GM12865 (cell line): ENCODE measurements around the gene NOP10.
"Not testable (repeated sequence)": the region's sequence is repeated elsewhere in the genome, so short reads cannot be mapped to it uniquely, and the experiment has no call there.

Experiments used
- DNase-seq: peaks from one replicate; pipeline ENCODE4 v3.0.0; 2010; ENCODE audit warnings: low read depth
- H3K4me3 ChIP-seq: 2 replicates; pipeline ENCODE4 v1.5.1; 2011; ENCODE audit warnings: mild to moderate bottlenecking, low read depth, low read length, control low read depth
- TF ChIP-seq, protein P1 (sequence below): IDR thresholded peaks from 2 replicates; pipeline ENCODE4 v1.5.1; 2011; ENCODE audit warnings: low read length, control low read depth, low read depth, inconsistent platforms; ENCODE audit not compliant: insufficient read depth; ENCODE audit errors: missing control alignments

NOP10 gene

DNA sequence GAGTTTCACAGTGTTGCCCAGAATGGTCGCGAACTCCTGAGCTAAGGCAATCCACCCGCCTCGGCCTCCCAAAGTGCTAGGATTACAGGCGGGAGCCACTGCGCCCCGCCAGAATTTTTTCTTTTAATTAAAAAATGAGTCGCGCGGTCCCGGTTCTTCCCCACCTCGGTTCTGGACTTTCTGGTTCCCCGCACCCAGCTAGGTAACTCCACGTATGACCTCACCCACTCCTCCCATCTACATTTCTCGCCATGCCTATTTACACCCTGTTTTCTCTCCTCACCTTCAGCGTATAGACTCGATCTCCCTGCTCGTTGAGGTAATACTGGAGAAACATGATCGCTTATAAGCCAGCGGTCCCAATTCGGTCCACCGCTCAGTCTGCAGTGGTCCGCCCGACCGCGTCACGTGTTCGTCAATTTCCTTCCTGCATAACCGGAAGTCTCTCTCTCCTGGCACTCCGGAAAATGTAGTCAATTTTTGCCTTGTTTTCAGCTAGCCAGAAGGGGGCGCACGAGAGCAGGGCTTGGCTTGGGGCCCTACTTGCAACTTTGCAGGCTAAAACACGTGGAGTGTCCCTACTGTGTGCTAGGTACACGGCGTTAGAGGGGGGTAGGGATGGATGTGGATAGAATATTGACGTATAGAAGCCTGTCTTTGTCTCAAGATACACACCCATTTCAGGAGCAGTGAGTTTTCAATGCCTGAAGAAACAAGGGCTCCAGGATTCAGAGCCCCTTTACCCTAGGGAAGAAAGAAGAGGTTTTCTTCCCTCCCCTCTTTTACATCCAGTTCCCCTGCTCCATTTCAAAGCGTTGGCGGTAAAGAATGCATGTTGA, at the start of gene NOP10, which contains the start of gene NUTM1:
TSS of gene NOP10 (minus strand) at position 400 of the 839 bp plus-strand sequence. CDS start at position 337, 63 bp downstream.
TSS of gene NUTM1 (plus strand) at position 579 of the 839 bp plus-strand sequence. CDS start 382 bp downstream, outside the sequence.
- TF ChIP-seq, protein P1, sequence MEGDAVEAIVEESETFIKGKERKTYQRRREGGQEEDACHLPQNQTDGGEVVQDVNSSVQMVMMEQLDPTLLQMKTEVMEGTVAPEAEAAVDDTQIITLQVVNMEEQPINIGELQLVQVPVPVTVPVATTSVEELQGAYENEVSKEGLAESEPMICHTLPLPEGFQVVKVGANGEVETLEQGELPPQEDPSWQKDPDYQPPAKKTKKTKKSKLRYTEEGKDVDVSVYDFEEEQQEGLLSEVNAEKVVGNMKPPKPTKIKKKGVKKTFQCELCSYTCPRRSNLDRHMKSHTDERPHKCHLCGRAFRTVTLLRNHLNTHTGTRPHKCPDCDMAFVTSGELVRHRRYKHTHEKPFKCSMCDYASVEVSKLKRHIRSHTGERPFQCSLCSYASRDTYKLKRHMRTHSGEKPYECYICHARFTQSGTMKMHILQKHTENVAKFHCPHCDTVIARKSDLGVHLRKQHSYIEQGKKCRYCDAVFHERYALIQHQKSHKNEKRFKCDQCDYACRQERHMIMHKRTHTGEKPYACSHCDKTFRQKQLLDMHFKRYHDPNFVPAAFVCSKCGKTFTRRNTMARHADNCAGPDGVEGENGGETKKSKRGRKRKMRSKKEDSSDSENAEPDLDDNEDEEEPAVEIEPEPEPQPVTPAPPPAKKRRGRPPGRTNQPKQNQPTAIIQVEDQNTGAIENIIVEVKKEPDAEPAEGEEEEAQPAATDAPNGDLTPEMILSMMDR: peak; percentile 93
- peak within 1 kb of the TSS; percentile 91 for H3K4me3 ChIP-seq
- DNase-seq: peak; percentile 96

DNA sequence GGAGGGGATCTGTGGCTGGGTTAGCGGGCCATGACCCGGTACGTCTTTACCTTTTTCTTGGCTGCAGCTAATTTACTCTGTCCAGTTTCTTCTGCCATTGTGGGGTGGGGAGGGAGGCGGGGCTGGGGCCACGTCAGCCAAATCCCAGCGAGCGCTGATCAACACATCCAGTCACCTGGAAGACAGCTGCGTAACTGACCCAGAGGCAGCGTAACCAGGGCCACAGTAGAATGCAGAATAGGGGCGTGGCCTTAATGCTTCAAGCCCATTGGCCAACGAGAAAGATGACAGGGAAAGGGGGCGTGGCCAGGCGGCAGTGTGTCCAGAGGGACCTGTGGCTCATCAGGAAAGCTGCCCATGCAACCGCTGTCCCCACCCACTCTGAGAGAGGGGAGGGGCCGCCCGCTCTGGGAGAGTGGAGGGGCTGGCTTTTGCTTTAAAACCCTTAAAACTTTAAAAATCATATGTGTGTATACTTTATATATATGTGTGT, 46.7 kb upstream of the NOP10 start:
- H3K4me3 ChIP-seq, DNase-seq: not testable (repeated sequence)

DNA sequence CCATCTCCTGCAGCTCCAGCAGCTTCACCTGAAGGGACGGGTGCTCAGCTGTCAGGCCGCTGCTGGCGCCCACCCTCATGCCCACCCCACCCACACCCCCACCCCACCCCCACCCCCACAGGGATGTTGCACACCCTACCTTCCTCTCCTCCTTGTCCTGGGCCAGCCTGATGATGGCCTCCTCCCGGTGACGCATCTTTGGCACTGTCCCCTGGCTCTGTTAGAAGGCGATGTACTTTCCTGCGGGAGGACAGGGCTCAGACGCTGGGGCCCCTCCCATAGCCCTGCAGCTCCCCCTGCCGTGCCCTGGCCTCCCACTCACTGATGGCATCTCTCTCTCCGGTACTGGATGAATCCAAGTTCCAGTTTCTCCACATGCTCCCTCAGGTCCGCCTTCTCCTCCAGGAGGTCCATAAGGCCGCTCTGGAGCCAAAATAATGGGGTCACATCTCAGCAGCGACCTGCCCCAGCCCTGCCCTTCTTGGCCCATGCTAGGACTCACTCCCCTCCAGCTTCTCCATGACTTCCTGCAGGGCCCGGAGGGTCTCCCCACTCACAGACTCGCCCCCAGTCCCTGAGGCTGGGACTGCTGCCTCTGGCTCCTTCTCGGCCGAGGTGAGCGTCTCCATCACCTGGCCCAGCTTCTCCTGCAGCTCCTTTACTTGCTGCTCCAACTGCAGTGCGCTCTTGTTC, 39.0 kb upstream of the NOP10 start:
- not testable (repeated sequence) for H3K4me3 ChIP-seq, DNase-seq

DNA sequence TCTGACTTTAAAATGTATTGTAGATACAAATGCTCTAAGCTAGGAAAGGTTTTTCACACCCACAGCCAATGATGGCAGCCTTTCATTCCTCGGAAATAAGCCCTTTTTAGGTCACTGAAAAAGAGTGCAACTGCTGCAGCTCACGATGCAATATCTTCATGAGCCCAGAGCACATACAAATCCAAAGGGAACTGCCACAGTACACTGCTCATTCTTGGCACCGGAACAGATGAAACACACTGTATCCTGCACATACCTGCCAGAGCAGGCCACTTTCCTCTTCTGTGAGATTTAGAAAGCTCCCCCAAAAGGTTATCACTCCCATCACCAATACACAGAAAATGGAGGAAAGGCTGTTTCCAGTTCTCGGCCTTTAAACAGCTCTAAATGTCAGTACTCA, 37.6 kb upstream of the NOP10 start:
- not testable (repeated sequence) for DNase-seq, H3K4me3 ChIP-seq

DNA sequence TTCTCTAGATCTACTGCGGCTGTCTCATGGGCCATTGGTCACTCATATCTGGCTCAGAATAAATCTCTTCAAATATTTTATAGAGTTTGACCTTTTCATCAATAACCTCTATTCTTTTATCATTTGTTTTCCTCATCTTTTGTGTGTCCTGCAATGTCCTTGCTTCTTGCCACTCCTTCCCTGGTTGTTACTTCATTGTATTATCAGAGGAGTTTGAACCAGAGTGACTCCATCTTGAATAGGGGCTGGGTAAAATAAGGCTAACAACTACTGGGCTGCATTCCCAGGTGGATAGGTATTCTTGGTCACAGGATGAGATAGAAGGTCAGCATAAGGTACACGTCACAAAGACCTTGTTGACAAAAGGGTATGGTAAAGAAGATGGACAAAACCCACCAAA, 33.9 kb upstream of the NOP10 start:
- no peak for DNase-seq
- H3K4me3 ChIP-seq: no peak overlapping the region
- TF ChIP-seq, protein P1: no peak

DNA sequence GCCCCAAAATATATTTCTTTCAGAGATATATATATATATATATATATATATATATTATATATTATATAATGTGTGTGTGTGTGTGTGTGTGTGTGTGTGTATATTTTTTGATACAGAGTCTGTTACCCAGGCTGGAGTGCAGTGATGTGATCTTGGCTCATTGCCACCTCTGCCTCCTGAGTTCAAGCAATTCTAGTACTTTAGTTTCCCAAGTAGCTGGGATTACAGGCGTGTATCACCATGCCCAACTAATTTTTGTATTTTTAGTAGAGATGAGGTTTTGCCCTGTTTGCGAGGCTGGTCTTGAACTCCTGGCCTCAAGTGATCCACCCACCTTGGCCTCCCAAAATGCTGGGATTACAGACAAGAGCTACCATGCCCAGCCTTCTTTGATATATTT, 32.6 kb upstream of the NOP10 start:
- H3K4me3 ChIP-seq, DNase-seq: not testable (repeated sequence)

DNA sequence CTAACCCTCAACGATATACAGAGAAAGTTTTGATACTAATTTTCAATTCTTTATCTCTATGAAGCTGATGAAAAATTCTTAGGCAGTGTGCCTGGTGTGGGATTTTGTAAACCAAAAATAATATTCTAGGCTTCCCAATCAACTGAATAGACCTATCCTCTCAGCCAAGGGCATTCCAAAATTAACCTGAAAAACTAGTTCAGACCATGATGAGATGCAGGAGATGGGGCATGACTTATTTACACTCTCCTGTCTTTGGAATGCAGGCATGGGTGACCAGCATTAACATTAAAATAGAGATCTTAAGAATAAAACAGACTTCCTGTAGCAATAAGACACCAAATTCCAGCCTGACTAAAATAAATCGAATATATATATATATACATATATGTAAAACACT, 31.9 kb upstream of the NOP10 start:
- H3K4me3 ChIP-seq: no peak overlapping the region
- TF ChIP-seq, protein P1: no peak
- DNase-seq: no peak

DNA sequence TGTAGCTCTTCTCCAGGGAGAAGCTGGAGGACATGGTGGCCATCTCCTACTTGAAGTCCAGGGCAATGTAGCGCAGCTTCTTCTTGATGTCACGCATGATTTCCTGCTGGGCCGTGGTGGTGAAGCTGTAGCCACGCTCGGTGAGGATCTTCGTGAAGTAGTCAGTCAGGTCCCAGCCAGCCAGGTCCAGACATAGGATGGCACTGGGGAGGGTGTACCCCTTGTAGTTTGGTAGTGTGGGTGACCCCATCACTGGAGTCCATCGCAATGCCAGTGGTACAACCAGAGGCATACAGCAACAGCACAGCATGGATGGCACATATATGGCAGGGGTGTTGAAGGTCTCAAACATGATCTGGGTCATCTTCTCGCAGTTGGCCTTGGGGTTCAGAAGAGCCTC, 31.0 kb upstream of the NOP10 start:
- DNase-seq: no peak
- H3K4me3 ChIP-seq: no peak overlapping the region
- TF ChIP-seq, protein P1: no peak

DNA sequence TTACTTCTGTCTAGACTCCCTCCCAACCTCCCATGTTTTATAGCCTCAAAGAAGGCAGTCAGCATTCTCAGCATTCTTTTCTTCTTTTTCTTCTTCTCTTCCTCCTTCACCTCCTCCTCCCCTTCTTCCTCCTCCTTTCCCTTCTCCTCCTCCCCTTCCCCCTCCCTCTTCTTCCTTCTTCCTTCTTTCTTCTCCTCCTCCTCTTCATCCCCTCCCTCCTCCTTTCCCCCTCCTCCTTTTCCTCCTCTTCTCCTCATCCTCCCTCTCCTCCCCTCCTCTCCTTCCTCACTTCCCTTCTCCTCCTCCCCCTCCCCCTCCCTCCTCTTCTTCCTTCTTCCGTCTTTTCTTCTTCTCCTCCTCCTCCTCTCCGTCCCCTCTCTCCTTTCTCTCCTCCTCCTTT, 27.7 kb upstream of the NOP10 start:
- no peak overlapping the region for H3K4me3 ChIP-seq
- DNase-seq: no peak
- TF ChIP-seq, protein P1: no peak
